MG63 (cell line): ENCODE results near the gene SLC5A6. TPM values are rescaled to one million over a fixed set of nuclear protein-coding genes. Genes with fewer than 3 reads are reported as not detected.

Experiments used
- DNase-seq: peaks from one replicate; pipeline ENCODE4 v3.0.0-alpha.2; 2020
- H3K27me3 ChIP-seq: fragments of 250-450 bp; sonication (Bioruptor Pico); 2 replicates; pipeline ENCODE4 v1.5.1; 2020; ENCODE audit warnings: mild to moderate bottlenecking, moderate library complexity
- H3K36me3 ChIP-seq: fragments of 250-450 bp; sonication (Bioruptor Pico); 2 replicates; pipeline ENCODE4 v1.5.1; 2020; ENCODE audit warnings: mild to moderate bottlenecking, moderate library complexity
- H3K4me3 ChIP-seq: fragments of 250-450 bp; sonication (Bioruptor Pico); 2 replicates; pipeline ENCODE4 v1.5.1; 2020; ENCODE audit warnings: mild to moderate bottlenecking, moderate library complexity
- H3K9me3 ChIP-seq: fragments of 250-450 bp; sonication (Bioruptor Pico); 2 replicates; pipeline ENCODE4 v1.5.1; 2020; ENCODE audit warnings: mild to moderate bottlenecking, moderate library complexity
- total RNA-seq: library from RNA; depleted of rRNA; stranded (reverse); fragments of >200 nt; shearing (Covaris generic); gene quantifications from 2 replicates; pipeline ENCODE4 v1.2.3, GENCODE V29; 2014; ENCODE audit warnings: low replicate concordance

Gene SLC5A6
- total RNA-seq, 1 experiment from 2014 or later = 15.1 TPM

DNA sequence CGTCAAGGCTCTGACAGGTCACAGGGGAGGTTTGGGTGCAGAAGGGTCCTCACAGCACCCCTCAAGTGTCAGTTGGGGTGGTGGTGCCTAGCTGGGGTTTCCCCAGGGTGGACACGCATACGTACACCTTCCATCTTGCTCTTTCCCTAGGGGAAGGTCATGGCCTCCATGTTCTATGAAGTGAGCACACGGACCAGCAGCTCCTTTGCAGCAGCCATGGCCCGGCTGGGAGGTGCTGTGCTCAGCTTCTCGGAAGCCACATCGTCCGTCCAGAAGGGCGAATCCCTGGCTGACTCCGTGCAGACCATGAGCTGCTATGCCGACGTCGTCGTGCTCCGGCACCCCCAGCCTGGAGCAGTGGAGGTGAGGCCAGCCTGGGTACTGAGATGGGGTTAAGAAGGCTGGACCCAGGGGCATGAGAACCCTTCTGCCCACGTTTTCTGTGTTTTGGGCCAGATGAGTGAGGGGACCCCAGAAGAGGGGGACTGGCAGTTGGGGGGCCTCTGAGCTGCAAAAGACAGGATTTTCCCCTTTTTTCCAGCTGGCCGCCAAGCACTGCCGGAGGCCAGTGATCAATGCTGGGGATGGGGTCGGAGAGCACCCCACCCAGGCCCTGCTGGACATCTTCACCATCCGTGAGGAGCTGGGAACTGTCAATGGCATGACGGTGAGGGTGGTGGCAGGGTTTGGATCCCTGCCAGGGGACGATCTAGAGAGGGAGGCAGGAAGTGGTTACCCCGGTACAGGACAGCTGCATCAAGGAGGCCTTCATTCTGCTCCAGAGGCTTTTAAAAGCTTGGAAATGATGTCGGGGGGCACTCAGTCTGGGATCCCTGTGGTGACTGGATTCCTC is 29.9 kb upstream of the SLC5A6 start:
- H3K36me3 ChIP-seq = peaks cover 53% of the 10 kb centered on the region
- DNase-seq = no peak

GRCh38 chr2:27240406-27240805 is 28.3 kb upstream of the SLC5A6 start:
- DNase-seq = no peak
- H3K9me3 ChIP-seq = no peaks in the 10 kb centered on the region
- H3K4me3 ChIP-seq = no peak overlapping the region
- H3K36me3 ChIP-seq = peaks cover 66% of the 10 kb centered on the region
- H3K27me3 ChIP-seq = no peaks in the 10 kb centered on the region

More for the DNA sequence above, 29.9 kb upstream of the SLC5A6 start:
- H3K27me3 ChIP-seq = no peaks in the 10 kb centered on the region
- no peaks in the 10 kb centered on the region for H3K9me3 ChIP-seq
- no peak overlapping the region for H3K4me3 ChIP-seq

DNA sequence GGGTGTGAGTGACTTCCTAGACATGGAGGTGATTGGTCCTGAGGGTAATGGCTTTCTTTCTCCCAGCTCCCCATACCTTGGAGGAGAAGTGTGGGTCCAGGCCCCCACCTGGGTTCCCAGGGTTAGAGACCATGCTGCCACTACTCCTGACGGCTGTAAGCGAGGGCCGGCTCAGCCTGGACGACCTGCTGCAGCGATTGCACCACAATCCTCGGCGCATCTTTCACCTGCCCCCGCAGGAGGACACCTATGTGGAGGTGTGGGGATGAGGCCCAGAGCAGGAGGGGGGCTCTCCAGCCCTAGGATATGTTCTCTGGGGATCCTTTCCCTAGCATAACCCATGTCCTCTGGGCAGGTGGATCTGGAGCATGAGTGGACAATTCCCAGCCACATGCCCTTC is 26.9 kb upstream of the SLC5A6 start:
- no peak for DNase-seq
- Histone ChIP-seq H3K27me3 (no peaks in the 10 kb centered on the region), H3K4me3 (no peak overlapping the region), H3K9me3 (no peaks in the 10 kb centered on the region), H3K36me3 (peaks cover 74% of the 10 kb centered on the region)

GRCh38 chr2:27237341-27237945 is 25.4 kb upstream of the SLC5A6 start:
- no peaks in the 10 kb centered on the region for H3K27me3 ChIP-seq
- DNase-seq = no peak
- H3K4me3 ChIP-seq = no peak overlapping the region
- peaks cover 81% of the 10 kb centered on the region for H3K36me3 ChIP-seq
- H3K9me3 ChIP-seq = no peaks in the 10 kb centered on the region

DNA sequence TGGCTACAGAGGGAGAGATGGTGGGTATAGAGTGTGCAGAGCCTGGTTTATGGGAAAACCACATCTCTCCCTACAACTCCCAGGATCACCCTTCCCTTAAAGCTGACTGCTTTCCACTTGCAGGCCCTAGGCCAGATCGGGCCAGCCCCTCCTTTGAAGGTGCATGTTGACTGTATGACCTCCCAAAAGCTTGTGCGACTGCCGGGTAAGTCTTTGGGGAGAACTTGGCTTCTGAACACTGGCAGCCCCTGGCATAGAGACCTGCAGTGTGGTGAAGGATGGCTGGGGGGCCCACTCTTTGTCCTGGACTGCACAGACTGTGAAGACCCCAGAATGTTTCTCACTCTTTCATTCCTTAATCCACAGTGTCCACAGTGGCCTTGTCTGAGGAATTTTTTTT is 24.6 kb upstream of the SLC5A6 start:
- DNase-seq = no peak
- Histone ChIP-seq H3K36me3 (peaks cover 81% of the 10 kb centered on the region), H3K4me3 (no peak overlapping the region), H3K9me3 (no peaks in the 10 kb centered on the region), H3K27me3 (no peaks in the 10 kb centered on the region)

DNA sequence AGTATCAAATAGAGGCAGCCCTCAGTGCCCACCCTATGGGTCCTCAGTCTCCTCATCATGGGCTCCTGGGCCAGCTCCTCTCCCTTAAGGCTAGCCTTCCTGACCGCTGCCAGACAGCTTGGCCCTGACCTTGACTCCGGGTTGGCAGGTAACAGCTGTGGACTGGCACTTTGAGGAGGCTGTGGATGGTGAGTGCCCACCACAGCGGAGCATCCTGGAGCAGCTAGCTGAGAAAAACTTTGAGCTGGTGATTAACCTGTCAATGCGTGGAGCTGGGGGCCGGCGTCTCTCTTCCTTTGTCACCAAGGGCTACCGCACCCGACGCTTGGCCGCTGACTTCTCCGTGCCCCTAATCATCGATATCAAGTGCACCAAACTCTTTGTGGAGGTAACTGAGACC is 24.1 kb upstream of the SLC5A6 start:
- H3K36me3 ChIP-seq = peaks cover 81% of the 10 kb centered on the region
- no peaks in the 10 kb centered on the region for H3K27me3 ChIP-seq
- DNase-seq = no peak
- no peak overlapping the region for H3K4me3 ChIP-seq
- no peaks in the 10 kb centered on the region for H3K9me3 ChIP-seq

DNA sequence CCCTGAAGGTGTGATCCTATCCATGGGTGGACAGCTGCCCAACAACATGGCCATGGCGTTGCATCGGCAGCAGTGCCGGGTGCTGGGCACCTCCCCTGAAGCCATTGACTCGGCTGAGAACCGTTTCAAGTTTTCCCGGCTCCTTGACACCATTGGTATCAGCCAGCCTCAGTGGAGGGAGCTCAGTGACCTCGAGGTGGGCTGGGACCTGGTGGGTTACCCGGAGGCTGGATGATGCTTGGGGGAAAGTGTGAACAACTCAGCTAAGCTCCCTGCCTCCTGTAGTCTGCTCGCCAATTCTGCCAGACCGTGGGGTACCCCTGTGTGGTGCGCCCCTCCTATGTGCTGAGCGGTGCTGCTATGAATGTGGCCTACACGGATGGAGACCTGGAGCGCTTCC is 21.3 kb upstream of the SLC5A6 start:
- H3K27me3 ChIP-seq = no peaks in the 10 kb centered on the region
- H3K36me3 ChIP-seq = peaks cover 88% of the 10 kb centered on the region
- H3K4me3 ChIP-seq = no peak overlapping the region
- DNase-seq = no peak
- H3K9me3 ChIP-seq = no peaks in the 10 kb centered on the region

GRCh38 chr2:27231921-27232320 is 19.9 kb upstream of the SLC5A6 start:
- Histone ChIP-seq H3K9me3 (no peaks in the 10 kb centered on the region), H3K27me3 (no peaks in the 10 kb centered on the region), H3K36me3 (peaks cover 88% of the 10 kb centered on the region), H3K4me3 (no peak overlapping the region)
- no peak for DNase-seq

- Histone ChIP-seq H3K27me3 (no peaks in the 10 kb centered on the region), H3K36me3 (peaks cover 86% of the 10 kb centered on the region), H3K9me3 (no peaks in the 10 kb centered on the region), H3K4me3 (no peak overlapping the region)
- DNase-seq = no peak
Measured at GRCh38 chr2:27227501-27227900, 15.4 kb upstream of the SLC5A6 start.

DNA sequence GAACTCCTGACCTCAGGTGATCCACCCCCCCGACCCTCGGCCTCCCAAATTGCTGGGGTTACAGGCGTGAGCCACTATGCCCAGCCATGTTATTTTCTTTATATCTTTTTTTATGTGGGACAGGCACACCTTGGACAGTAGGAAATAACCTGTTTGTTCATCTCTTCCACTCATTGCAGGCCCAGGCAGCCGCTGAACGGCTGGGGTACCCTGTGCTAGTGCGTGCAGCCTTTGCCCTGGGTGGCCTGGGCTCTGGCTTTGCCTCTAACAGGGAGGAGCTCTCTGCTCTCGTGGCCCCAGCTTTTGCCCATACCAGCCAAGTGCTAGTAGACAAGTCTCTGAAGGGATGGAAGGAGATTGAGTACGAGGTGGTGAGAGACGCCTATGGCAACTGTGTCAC is 13.5 kb upstream of the SLC5A6 start:
- H3K36me3 ChIP-seq = peaks cover 83% of the 10 kb centered on the region
- H3K27me3 ChIP-seq = no peaks in the 10 kb centered on the region
- no peak for DNase-seq
- no peak overlapping the region for H3K4me3 ChIP-seq
- no peaks in the 10 kb centered on the region for H3K9me3 ChIP-seq

- no peaks in the 10 kb centered on the region for H3K27me3 ChIP-seq
- DNase-seq = no peak
- no peak overlapping the region for H3K4me3 ChIP-seq
- peaks cover 86% of the 10 kb centered on the region for H3K36me3 ChIP-seq
- no peaks in the 10 kb centered on the region for H3K9me3 ChIP-seq
Measured at GRCh38 chr2:27223416-27223815, 11.3 kb upstream of the SLC5A6 start.

DNA sequence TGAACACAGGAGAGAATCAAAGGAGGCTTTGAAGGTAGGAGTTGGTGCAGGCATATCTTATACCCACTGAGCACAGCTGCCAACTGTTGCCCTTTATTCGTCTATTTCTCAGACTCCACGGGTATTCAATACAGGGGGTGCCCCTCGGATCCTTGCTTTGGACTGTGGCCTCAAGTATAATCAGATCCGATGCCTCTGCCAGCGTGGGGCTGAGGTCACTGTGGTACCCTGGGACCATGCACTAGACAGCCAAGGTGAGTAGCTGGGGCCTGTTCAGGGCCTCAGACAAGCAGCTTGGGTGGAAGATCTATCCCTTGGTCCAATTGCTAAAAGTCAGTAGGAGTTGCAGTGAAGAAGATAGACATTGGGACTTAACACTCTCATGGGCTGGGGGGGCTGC is 10.3 kb upstream of the SLC5A6 start:
- H3K36me3 ChIP-seq = peaks cover 86% of the 10 kb centered on the region
- H3K27me3 ChIP-seq = no peaks in the 10 kb centered on the region
- H3K9me3 ChIP-seq = no peaks in the 10 kb centered on the region

DNA sequence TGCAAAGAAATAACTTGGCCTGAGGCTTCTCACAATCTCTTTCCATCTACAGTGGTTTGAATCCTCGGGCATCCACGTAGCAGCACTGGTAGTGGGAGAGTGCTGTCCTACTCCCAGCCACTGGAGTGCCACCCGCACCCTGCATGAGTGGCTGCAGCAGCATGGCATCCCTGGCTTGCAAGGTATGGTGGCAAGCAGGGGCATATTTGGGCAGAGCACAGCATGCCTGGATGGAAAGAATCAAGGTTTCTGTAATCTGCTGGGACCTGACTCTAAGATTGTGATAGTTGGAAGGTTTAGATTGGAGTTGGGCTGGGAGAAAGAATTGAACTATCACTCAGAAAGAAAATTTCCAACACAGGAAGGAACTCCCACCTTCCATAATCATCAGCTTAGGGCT is 9.1 kb upstream of the SLC5A6 start:
- H3K27me3 ChIP-seq = no peaks in the 10 kb centered on the region
- H3K36me3 ChIP-seq = peaks cover 82% of the 10 kb centered on the region
- H3K9me3 ChIP-seq = no peaks in the 10 kb centered on the region
- no peak overlapping the region for H3K4me3 ChIP-seq
- DNase-seq = no peak

More for the DNA sequence above, 10.3 kb upstream of the SLC5A6 start:
- no peak overlapping the region for H3K4me3 ChIP-seq
- DNase-seq = no peak

GRCh38 chr2:27220091-27220490 is 8.0 kb upstream of the SLC5A6 start:
- Histone ChIP-seq H3K36me3 (peaks cover 82% of the 10 kb centered on the region), H3K9me3 (no peaks in the 10 kb centered on the region), H3K27me3 (no peaks in the 10 kb centered on the region), H3K4me3 (no peak overlapping the region)
- no peak for DNase-seq

- no peaks in the 10 kb centered on the region for H3K9me3 ChIP-seq
- no peak for DNase-seq
- no peak overlapping the region for H3K4me3 ChIP-seq
- no peaks in the 10 kb centered on the region for H3K27me3 ChIP-seq
- H3K36me3 ChIP-seq = peaks cover 76% of the 10 kb centered on the region
Measured at GRCh38 chr2:27219091-27219490, 7.0 kb upstream of the SLC5A6 start.

- no peak for DNase-seq
- Histone ChIP-seq H3K4me3 (peak overlapping the region; percentile 81; the same call in 1 of the 2 replicates), H3K9me3 (no peaks in the 10 kb centered on the region), H3K36me3 (peaks cover 76% of the 10 kb centered on the region), H3K27me3 (no peaks in the 10 kb centered on the region)
Measured at GRCh38 chr2:27218614-27219013, 6.5 kb upstream of the SLC5A6 start.

GRCh38 chr2:27217173-27218121 is 5.4 kb upstream of the SLC5A6 start, which contains the start of gene CAD:
Gene CAD (plus strand): TSS chr2:27217369. CDS start chr2:27217552, 183 bp downstream.
- peak within 1 kb of the TSS; percentile 81 for H3K4me3 ChIP-seq
- H3K9me3 ChIP-seq = no peaks in the 10 kb centered on the region
- DNase-seq = peak; percentile 90
- no peaks in the 10 kb centered on the region for H3K27me3 ChIP-seq
- H3K36me3 ChIP-seq = peaks cover 70% of the 10 kb centered on the region
